Choroid plexus epithelial cell (primary cell): ENCODE data around the gene LARGE1.

Experiments
- DNase-seq: peaks from one replicate; pipeline ENCODE4 v3.0.0-alpha.2; 2010; ENCODE audit warnings: low read depth
- H3K4me3 ChIP-seq: 2 replicates; pipeline ENCODE4 v1.5.1; 2011; ENCODE audit warnings: low read depth, mild to moderate bottlenecking, control low read depth, low read length, moderate library complexity
- CTCF ChIP-seq: conservative IDR thresholded peaks from 2 replicates; pipeline ENCODE4 v1.5.1; 2011; ENCODE audit warnings: low read depth, mild to moderate bottlenecking, control low read depth, inconsistent platforms, low read length, moderate library complexity

Gene LARGE1

GRCh38 chr22:33512908-33513307, 407.4 kb downstream of the LARGE1 start:
- TF ChIP-seq CTCF, result no peak
- DNase-seq, result no peak
- H3K4me3 ChIP-seq, result no peak overlapping the region

GRCh38 chr22:33510429-33510904, 409.8 kb downstream of the LARGE1 start:
- no peak for DNase-seq
- no peak overlapping the region for H3K4me3 ChIP-seq
- no peak for TF ChIP-seq CTCF

GRCh38 chr22:33504941-33505625, 415.2 kb downstream of the LARGE1 start:
- no peak for DNase-seq
- H3K4me3 ChIP-seq, result no peak overlapping the region
- no peak for TF ChIP-seq CTCF

- H3K4me3 ChIP-seq, result no peak overlapping the region
- DNase-seq, result no peak
- no peak for TF ChIP-seq CTCF
Measured at GRCh38 chr22:33496112-33496511, 424.2 kb downstream of the LARGE1 start.

GRCh38 chr22:33493476-33494205, 426.6 kb downstream of the LARGE1 start:
- no peak overlapping the region for H3K4me3 ChIP-seq
- no peak for DNase-seq
- no peak for TF ChIP-seq CTCF

- H3K4me3 ChIP-seq, result no peak overlapping the region
- DNase-seq, result peak; percentile 23
- TF ChIP-seq CTCF, result no peak
Measured at GRCh38 chr22:33492210-33492651, 428.0 kb downstream of the LARGE1 start.
